ENCODE measurements around the gene SH3PXD2B. TPM values are rescaled to one million over a fixed set of nuclear protein-coding genes. Genes with fewer than 3 reads are reported as not detected.

Gene SH3PXD2B
- total and polyA plus RNA-seq, 5 donors from 2014 or later, result 0.10 TPM; not detected in 4

- Histone ChIP-seq H3K4me3 (ENCODE audit: low read depth, low read length) (no peak overlapping the region), H3K9me3 (ENCODE audit: control insufficient read depth in 2 of 2, low read length in 2 of 2) (no peaks in the 10 kb centered on the region), H3K36me3 (ENCODE audit: control insufficient read depth, insufficient read depth, low read length) (no peaks in the 10 kb centered on the region), H3K27ac (ENCODE audit: insufficient read depth, low read length, poor library complexity, severe bottlenecking) (no peak overlapping the region), H3K27me3 (ENCODE audit: control insufficient read depth, insufficient read depth, low read length) (no peaks in the 10 kb centered on the region), H3K4me1 (ENCODE audit: control insufficient read depth, insufficient read depth, low read length, poor library complexity, severe bottlenecking) (no peaks in the 10 kb centered on the region)
- no peaks in the 10 kb centered on the region for H3K4me1 Mint-ChIP-seq
- DNase-seq (no peak), ATAC-seq (ENCODE audit: low read depth in 2 of 2) (no peak)
- peaks cover 4% of the 10 kb centered on the region for H3K27me3 Mint-ChIP-seq
- peaks cover 0 to 2% (median 0%) of the 10 kb centered on the region in 7 donors for H3K9me3 Mint-ChIP-seq
- no peak overlapping the region for H3K4me3 Mint-ChIP-seq
- no peaks in the 10 kb centered on the region for H3K36me3 Mint-ChIP-seq
- H3K27ac Mint-ChIP-seq, result no peak overlapping the region
Observed at GRCh38 chr5:172490514-172491461, 36.5 kb upstream of the SH3PXD2B start.

GRCh38 chr5:172488221-172488620, 33.9 kb upstream of the SH3PXD2B start:
- no peak for ATAC-seq (ENCODE audit: low read depth in 2 of 2)
- no peak overlapping the region for H3K4me3 ChIP-seq (ENCODE audit: low read depth, low read length)
- no peaks in the 10 kb centered on the region for H3K4me1 Mint-ChIP-seq
- no peak for DNase-seq
- no peak overlapping the region for H3K27ac ChIP-seq (ENCODE audit: insufficient read depth, low read length, poor library complexity, severe bottlenecking)
- no peaks in the 10 kb centered on the region for H3K36me3 Mint-ChIP-seq
- no peaks in the 10 kb centered on the region for H3K4me1 ChIP-seq (ENCODE audit: control insufficient read depth, insufficient read depth, low read length, poor library complexity, severe bottlenecking)
- no peaks in the 10 kb centered on the region for H3K9me3 ChIP-seq (ENCODE audit: control insufficient read depth in 2 of 2, low read length in 2 of 2)
- H3K27me3 ChIP-seq (ENCODE audit: control insufficient read depth, insufficient read depth, low read length), result no peaks in the 10 kb centered on the region
- H3K4me3 Mint-ChIP-seq, result no peak overlapping the region
- H3K9me3 Mint-ChIP-seq, result peaks cover 0 to 1% (median 0%) of the 10 kb centered on the region in 7 donors
- H3K36me3 ChIP-seq (ENCODE audit: control insufficient read depth, insufficient read depth, low read length), result no peaks in the 10 kb centered on the region
- H3K27ac Mint-ChIP-seq, result no peak overlapping the region
- H3K27me3 Mint-ChIP-seq, result no peaks in the 10 kb centered on the region

GRCh38 chr5:172487671-172488070, 33.3 kb upstream of the SH3PXD2B start:
- no peak for DNase-seq
- Mint-ChIP-seq H3K4me1 (no peaks in the 10 kb centered on the region), H3K9me3 (peaks cover 0 to 1% (median 0%) of the 10 kb centered on the region in 7 donors), H3K27me3 (no peaks in the 10 kb centered on the region), H3K36me3 (no peaks in the 10 kb centered on the region), H3K27ac (no peak overlapping the region), H3K4me3 (no peak overlapping the region)
- Histone ChIP-seq H3K4me1 (ENCODE audit: control insufficient read depth, insufficient read depth, low read length, poor library complexity, severe bottlenecking) (no peaks in the 10 kb centered on the region), H3K27me3 (ENCODE audit: control insufficient read depth, insufficient read depth, low read length) (no peaks in the 10 kb centered on the region), H3K9me3 (ENCODE audit: control insufficient read depth in 2 of 2, low read length in 2 of 2) (no peaks in the 10 kb centered on the region), H3K27ac (ENCODE audit: insufficient read depth, low read length, poor library complexity, severe bottlenecking) (no peak overlapping the region), H3K36me3 (ENCODE audit: control insufficient read depth, insufficient read depth, low read length) (no peaks in the 10 kb centered on the region), H3K4me3 (ENCODE audit: low read depth, low read length) (no peak overlapping the region)
- no peak for ATAC-seq (ENCODE audit: low read depth in 2 of 2)

GRCh38 chr5:172486912-172487311, 32.6 kb upstream of the SH3PXD2B start:
- no peak overlapping the region for H3K4me3 ChIP-seq (ENCODE audit: low read depth, low read length)

GRCh38 chr5:172486451-172486850, 32.1 kb upstream of the SH3PXD2B start:
- Mint-ChIP-seq H3K36me3 (no peaks in the 10 kb centered on the region), H3K4me3 (no peak overlapping the region), H3K4me1 (no peaks in the 10 kb centered on the region), H3K27me3 (no peaks in the 10 kb centered on the region), H3K9me3 (peaks cover 0 to 1% (median 0%) of the 10 kb centered on the region in 7 donors), H3K27ac (no peak overlapping the region)
- no peak overlapping the region for H3K27ac ChIP-seq (ENCODE audit: insufficient read depth, low read length, poor library complexity, severe bottlenecking)
- H3K4me3 ChIP-seq (ENCODE audit: low read depth, low read length), result no peak overlapping the region
- no peaks in the 10 kb centered on the region for H3K27me3 ChIP-seq (ENCODE audit: control insufficient read depth, insufficient read depth, low read length)
- no peaks in the 10 kb centered on the region for H3K9me3 ChIP-seq (ENCODE audit: control insufficient read depth in 2 of 2, low read length in 2 of 2)
- ATAC-seq (ENCODE audit: low read depth in 2 of 2) (no peak), DNase-seq (no peak)
- H3K4me1 ChIP-seq (ENCODE audit: control insufficient read depth, insufficient read depth, low read length, poor library complexity, severe bottlenecking), result no peaks in the 10 kb centered on the region
- no peaks in the 10 kb centered on the region for H3K36me3 ChIP-seq (ENCODE audit: control insufficient read depth, insufficient read depth, low read length)

More at GRCh38 chr5:172486912-172487311, 32.6 kb upstream of the SH3PXD2B start:
- Mint-ChIP-seq H3K27me3 (no peaks in the 10 kb centered on the region), H3K4me3 (no peak overlapping the region), H3K9me3 (peaks cover 0 to 1% (median 0%) of the 10 kb centered on the region in 7 donors), H3K4me1 (no peaks in the 10 kb centered on the region), H3K36me3 (no peaks in the 10 kb centered on the region), H3K27ac (no peak overlapping the region)
- DNase-seq, result no peak
- Histone ChIP-seq H3K36me3 (ENCODE audit: control insufficient read depth, insufficient read depth, low read length) (no peaks in the 10 kb centered on the region), H3K9me3 (ENCODE audit: control insufficient read depth in 2 of 2, low read length in 2 of 2) (no peaks in the 10 kb centered on the region), H3K27me3 (ENCODE audit: control insufficient read depth, insufficient read depth, low read length) (no peaks in the 10 kb centered on the region), H3K4me1 (ENCODE audit: control insufficient read depth, insufficient read depth, low read length, poor library complexity, severe bottlenecking) (no peaks in the 10 kb centered on the region), H3K27ac (ENCODE audit: insufficient read depth, low read length, poor library complexity, severe bottlenecking) (no peak overlapping the region)
- no peak for ATAC-seq (ENCODE audit: low read depth in 2 of 2)

- peaks cover 0 to 1% (median 0%) of the 10 kb centered on the region in 7 donors for H3K9me3 Mint-ChIP-seq
- no peaks in the 10 kb centered on the region for H3K9me3 ChIP-seq (ENCODE audit: control insufficient read depth in 2 of 2, low read length in 2 of 2)
- ATAC-seq (ENCODE audit: low read depth in 2 of 2) (no peak), DNase-seq (no peak)
- no peaks in the 10 kb centered on the region for H3K36me3 ChIP-seq (ENCODE audit: control insufficient read depth, insufficient read depth, low read length)
- H3K27ac Mint-ChIP-seq, result no peak overlapping the region
- no peaks in the 10 kb centered on the region for H3K36me3 Mint-ChIP-seq
- no peaks in the 10 kb centered on the region for H3K4me1 ChIP-seq (ENCODE audit: control insufficient read depth, insufficient read depth, low read length, poor library complexity, severe bottlenecking)
- H3K4me3 Mint-ChIP-seq, result peak overlapping the region in 1 of 4 donors; percentile 0
- H3K27ac ChIP-seq (ENCODE audit: insufficient read depth, low read length, poor library complexity, severe bottlenecking), result no peak overlapping the region
- H3K4me3 ChIP-seq (ENCODE audit: low read depth, low read length), result no peak overlapping the region
- no peaks in the 10 kb centered on the region for H3K4me1 Mint-ChIP-seq
- no peaks in the 10 kb centered on the region for H3K27me3 Mint-ChIP-seq
- no peaks in the 10 kb centered on the region for H3K27me3 ChIP-seq (ENCODE audit: control insufficient read depth, insufficient read depth, low read length)
Observed at GRCh38 chr5:172485511-172486202, 31.3 kb upstream of the SH3PXD2B start.

GRCh38 chr5:172484664-172485063, 30.3 kb upstream of the SH3PXD2B start:
- Histone ChIP-seq H3K27ac (ENCODE audit: insufficient read depth, low read length, poor library complexity, severe bottlenecking) (no peak overlapping the region), H3K4me3 (ENCODE audit: low read depth, low read length) (no peak overlapping the region), H3K36me3 (ENCODE audit: control insufficient read depth, insufficient read depth, low read length) (no peaks in the 10 kb centered on the region), H3K4me1 (ENCODE audit: control insufficient read depth, insufficient read depth, low read length, poor library complexity, severe bottlenecking) (no peaks in the 10 kb centered on the region), H3K9me3 (ENCODE audit: control insufficient read depth in 2 of 2, low read length in 2 of 2) (no peaks in the 10 kb centered on the region), H3K27me3 (ENCODE audit: control insufficient read depth, insufficient read depth, low read length) (no peaks in the 10 kb centered on the region)
- H3K27ac Mint-ChIP-seq, result no peak overlapping the region
- H3K4me1 Mint-ChIP-seq, result no peaks in the 10 kb centered on the region
- H3K36me3 Mint-ChIP-seq, result no peaks in the 10 kb centered on the region
- peaks cover 0 to 2% (median 0%) of the 10 kb centered on the region in 7 donors for H3K9me3 Mint-ChIP-seq
- H3K4me3 Mint-ChIP-seq, result no peak overlapping the region
- no peak for ATAC-seq (ENCODE audit: low read depth in 2 of 2)
- DNase-seq, result no peak
- no peaks in the 10 kb centered on the region for H3K27me3 Mint-ChIP-seq

Data from CD4-positive, CD25-positive, alpha-beta regulatory T cell (primary cell).